ENCODE measurements around the gene SFMBT2. TPM values are rescaled to one million over a fixed set of nuclear protein-coding genes. Genes with fewer than 3 reads are reported as not detected.

The SFMBT2 gene
- total and polyA plus RNA-seq, 10 of the 15 experiments (the other 5 are each of a cell fraction or from before 2014, with no cell fraction given) = 2.8 to 29.6 (median 15.1) TPM

- TF ChIP-seq KLF5 (IDR thresholded peaks at IDR 0.05; ENCODE audit: partially characterized antibody) = no peak
- TF ChIP-seq GABPA (IDR thresholded peaks at IDR 0.05; ENCODE audit: low read depth) = no peak
- no peak for TF ChIP-seq ZBTB40 (IDR thresholded peaks at IDR 0.05; ENCODE audit: borderline replicate concordance)
- TF ChIP-seq SMC3 (IDR thresholded peaks at IDR 0.05; ENCODE audit: borderline replicate concordance, low read length) = no peak
- no peak for TF ChIP-seq POLR2AphosphoS2 (IDR thresholded peaks at IDR 0.05; ENCODE audit: low read depth, low read length)
- TF ChIP-seq POLR2A (IDR thresholded peaks at IDR 0.05; ENCODE audit: low read depth, low read length) = no peak
- no peak for TF ChIP-seq ZNF592 (IDR thresholded peaks at IDR 0.05)
- TF ChIP-seq ESRRA (IDR thresholded peaks at IDR 0.05; ENCODE audit: low read length) = no peak
- no peak for TF ChIP-seq POU2F2 (IDR thresholded peaks at IDR 0.05; ENCODE audit: borderline replicate concordance, low read depth, low read length)
- TF ChIP-seq TARDBP (IDR thresholded peaks at IDR 0.05; ENCODE audit: borderline replicate concordance) = no peak
- TF ChIP-seq SIN3A (IDR thresholded peaks at IDR 0.05; ENCODE audit: low read depth, low read length) = no peak
- no peak for TF ChIP-seq TBL1XR1 (IDR thresholded peaks at IDR 0.05; ENCODE audit: low read depth, low read length)
- TF ChIP-seq SPI1 (IDR thresholded peaks at IDR 0.05; ENCODE audit: borderline replicate concordance, insufficient read depth, low read depth, low read length) = peak; percentile 95
- no peak for TF ChIP-seq TCF3 (IDR thresholded peaks at IDR 0.05; ENCODE audit: borderline replicate concordance, insufficient read depth, low read depth, low read length)
- TF ChIP-seq FOXM1 (IDR thresholded peaks at IDR 0.05; ENCODE audit: low read depth, low read length) = no peak
- peak; percentile 88 for TF ChIP-seq IKZF1 (conservative IDR thresholded peaks at IDR 0.05)
- TF ChIP-seq ZNF207 (IDR thresholded peaks at IDR 0.05; ENCODE audit: borderline replicate concordance) = no peak
- TF ChIP-seq SREBF1 (IDR thresholded peaks at IDR 0.05; ENCODE audit: low read length) = no peak
- TF ChIP-seq RAD51 (IDR thresholded peaks at IDR 0.05) = 0 out of 2 replicates have a peak, but pooled peaks have one; percentile 9
- 0 out of 2 replicates have a peak, but pooled peaks have one; percentile 75 for TF ChIP-seq ZBED1 (IDR thresholded peaks at IDR 0.05; ENCODE audit: borderline replicate concordance)
- peak; percentile 67; the same call in 1 of the 2 replicates for TF ChIP-seq MTA3 (IDR thresholded peaks at IDR 0.05; ENCODE audit: borderline replicate concordance, low read length)
- TF ChIP-seq PML (IDR thresholded peaks at IDR 0.05; ENCODE audit: low read length) = no peak
- TF ChIP-seq CBX3 (IDR thresholded peaks at IDR 0.05; ENCODE audit: borderline replicate concordance, low read depth) = no peak
- TF ChIP-seq MXI1 (IDR thresholded peaks at IDR 0.05; ENCODE audit: low read depth, low read length) = no peak
- no peak for TF ChIP-seq ZNF24 (IDR thresholded peaks at IDR 0.05)
- no peak for TF ChIP-seq BMI1 (IDR thresholded peaks at IDR 0.05; ENCODE audit: borderline replicate concordance)
Observed at GRCh38 chr10:7337431-7338171, 73.2 kb downstream of the SFMBT2 start (continued).
